Activated CD4-positive, alpha-beta T cell treated with anti-CD3 and anti-CD28 coated beads, Interleukin-2, amount 10 ng/mL, durations not matched to agents 7 days and 5 days (primary cell): ENCODE measurements around the gene GNAT2. TPM values are rescaled to one million over a fixed set of nuclear protein-coding genes. Genes with fewer than 3 reads are reported as not detected.

Source experiments
- CTCF ChIA-PET: fragments of 350-600 bp; sonication (Branson Sonifier 250); formaldehyde crosslinking; loops from one replicate; lab custom pipeline; 2021; ENCODE audit warnings: antibody characterized with exemption; lab: Charles Lee
- POLR2A ChIA-PET: fragments of 350-600 bp; sonication (Branson Sonifier 250); formaldehyde crosslinking; loops from one replicate; lab custom pipeline; 2021; ENCODE audit warnings: antibody characterized with exemption; lab: Charles Lee
- DNase-seq: peaks from one replicate; pipeline ENCODE4 v3.0.0-alpha.2; 2020
- H3K27ac Mint-ChIP-seq: one replicate; pipeline ENCODE4 v1.8.0; 2021; ENCODE audit warnings: mild to moderate bottlenecking, moderate library complexity, mixed read lengths
- H3K27me3 Mint-ChIP-seq: one replicate; pipeline ENCODE4 v1.8.0; 2021; ENCODE audit warnings: mixed read lengths
- H3K36me3 Mint-ChIP-seq: one replicate; pipeline ENCODE4 v1.8.0; 2021; ENCODE audit warnings: low read depth, mixed read lengths
- H3K4me1 Mint-ChIP-seq: one replicate; pipeline ENCODE4 v1.8.0; 2021; ENCODE audit warnings: mixed read lengths
- H3K4me3 Mint-ChIP-seq: one replicate; pipeline ENCODE4 v1.8.0; 2021; ENCODE audit warnings: mild to moderate bottlenecking, moderate library complexity, mixed read lengths
- H3K9me3 Mint-ChIP-seq: one replicate; pipeline ENCODE4 v1.8.0; 2021; ENCODE audit warnings: mixed read lengths
- total RNA-seq, 2 experiments: library from RNA; stranded (reverse); gene quantifications; one replicate each; pipeline ENCODE4 v1.2.3, GENCODE V29; 2021

GNAT2 gene
- total RNA-seq, 2 experiments from 2014 or later = not detected

- Mint-ChIP-seq H3K27me3 (no peaks in the 10 kb centered on the region), H3K9me3 (no peaks in the 10 kb centered on the region), H3K4me1 (peaks cover 15% of the 10 kb centered on the region), H3K36me3 (peaks cover 37% of the 10 kb centered on the region), H3K27ac (no peak overlapping the region), H3K4me3 (no peak overlapping the region)
- POLR2A ChIA-PET = no interaction called here
- DNase-seq = no peak
- CTCF ChIA-PET = interaction anchor here (1.4 to 10.3 kb wide), 4 partner anchors 8 to 85 kb away, joined by 3 to 67 read pairs (median 26); partner anchors contain the start of genes GNAI3 and GNAT2
Observed at GRCh38 chr1:109630898-109631512, 11.6 kb upstream of the GNAT2 start.

- Mint-ChIP-seq H3K9me3 (no peaks in the 10 kb centered on the region), H3K27ac (no peak overlapping the region), H3K36me3 (peaks cover 40% of the 10 kb centered on the region), H3K27me3 (no peaks in the 10 kb centered on the region), H3K4me1 (peaks cover 19% of the 10 kb centered on the region), H3K4me3 (no peak overlapping the region)
- DNase-seq = peak; percentile 41
- ChIA-PET CTCF (interaction anchor here (0.7 to 10.3 kb wide), 7 partner anchors 9 to 98 kb away, joined by 3 to 67 read pairs (median 6); partner anchors contain the start of genes GNAI3 and GNAT2), POLR2A (no interaction called here)
Observed at GRCh38 chr1:109630081-109630897, 10.9 kb upstream of the GNAT2 start.

DNA sequence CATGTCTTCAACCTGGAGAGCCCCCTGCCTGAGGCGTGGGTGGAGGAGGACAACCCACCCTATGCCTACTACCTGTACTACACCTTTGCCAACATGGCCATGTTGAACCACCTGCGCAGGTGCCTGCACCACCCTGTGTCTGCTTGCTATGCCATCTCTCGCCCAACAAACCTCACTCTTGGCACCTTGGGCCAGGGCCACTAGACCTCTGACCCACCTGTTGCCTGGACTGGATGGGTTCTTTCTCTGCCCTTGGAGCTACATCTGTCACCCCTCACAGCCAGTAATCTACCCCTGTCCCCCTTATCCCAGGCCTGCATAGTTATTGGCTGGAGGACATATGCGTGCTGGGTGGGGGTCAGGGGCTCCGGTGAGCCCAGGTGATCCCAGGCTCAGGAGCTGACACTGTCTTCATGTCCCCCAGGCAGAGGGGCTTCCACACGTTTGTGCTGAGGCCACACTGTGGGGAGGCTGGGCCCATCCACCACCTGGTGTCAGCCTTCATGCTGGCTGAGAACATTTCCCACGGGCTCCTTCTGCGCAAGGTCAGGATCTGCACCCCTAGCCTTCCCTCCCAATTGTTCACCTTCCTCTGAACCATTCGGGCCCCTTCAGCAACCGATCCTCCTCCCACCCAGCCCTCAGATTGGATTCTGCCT, 10.1 kb upstream of the GNAT2 start:
- DNase-seq = peak; percentile 3
- Mint-ChIP-seq H3K4me1 (peaks cover 17% of the 10 kb centered on the region), H3K27me3 (no peaks in the 10 kb centered on the region), H3K4me3 (no peak overlapping the region), H3K36me3 (peaks cover 40% of the 10 kb centered on the region), H3K27ac (peak overlapping the region; percentile 62), H3K9me3 (no peaks in the 10 kb centered on the region)
- CTCF ChIA-PET = interaction anchor here (0.7 to 10.3 kb wide), 9 partner anchors 9 to 134 kb away, joined by 3 to 67 read pairs (median 5); partner anchors contain the start of genes EPS8L3 and GNAI3
- POLR2A ChIA-PET = no interaction called here

GRCh38 chr1:109628540-109629321, 9.3 kb upstream of the GNAT2 start:
- Mint-ChIP-seq H3K9me3 (no peaks in the 10 kb centered on the region), H3K27me3 (no peaks in the 10 kb centered on the region), H3K4me3 (no peak overlapping the region), H3K36me3 (peaks cover 40% of the 10 kb centered on the region), H3K27ac (peak overlapping the region; percentile 62), H3K4me1 (peaks cover 20% of the 10 kb centered on the region)
- ChIA-PET CTCF (interaction anchor here (0.6 to 10.3 kb wide), 10 partner anchors 10 to 1046 kb away, joined by 3 to 67 read pairs (median 4); partner anchors contain the start of genes EPS8L3 and GNAI3), POLR2A (no interaction called here)
- peak; percentile 4 for DNase-seq

GRCh38 chr1:109627692-109628399, 8.4 kb upstream of the GNAT2 start:
- Mint-ChIP-seq H3K9me3 (no peaks in the 10 kb centered on the region), H3K4me1 (peaks cover 29% of the 10 kb centered on the region), H3K27ac (no peak overlapping the region), H3K27me3 (no peaks in the 10 kb centered on the region), H3K4me3 (no peak overlapping the region), H3K36me3 (peaks cover 40% of the 10 kb centered on the region)
- POLR2A ChIA-PET = no interaction called here
- DNase-seq = peak; percentile 5
- CTCF ChIA-PET = interaction anchor here (1.5 to 10.3 kb wide), 4 partner anchors 11 to 82 kb away, joined by 3 to 67 read pairs (median 19); no protein-coding TSS in a partner anchor

- peaks cover 39% of the 10 kb centered on the region for H3K4me1 Mint-ChIP-seq
- ChIA-PET CTCF (interaction anchor here (10.3 kb wide), 1 partner anchor 12 kb away, joined by 67 read pairs; no protein-coding TSS in a partner anchor), POLR2A (no interaction called here)
- H3K27ac Mint-ChIP-seq = no peak overlapping the region
- H3K36me3 Mint-ChIP-seq = peaks cover 44% of the 10 kb centered on the region
- H3K9me3 Mint-ChIP-seq = no peaks in the 10 kb centered on the region
- no peak overlapping the region for H3K4me3 Mint-ChIP-seq
- peak; percentile 4 for DNase-seq
- no peaks in the 10 kb centered on the region for H3K27me3 Mint-ChIP-seq
Observed at GRCh38 chr1:109626682-109627408, 7.4 kb upstream of the GNAT2 start.

- ChIA-PET POLR2A (no interaction called here), CTCF (interaction anchor here (0.6 to 10.3 kb wide), 4 partner anchors 9 to 80 kb away, joined by 3 to 67 read pairs (median 4); no protein-coding TSS in a partner anchor)
- H3K4me1 Mint-ChIP-seq = peaks cover 42% of the 10 kb centered on the region
- no peak overlapping the region for H3K4me3 Mint-ChIP-seq
- H3K9me3 Mint-ChIP-seq = no peaks in the 10 kb centered on the region
- no peaks in the 10 kb centered on the region for H3K27me3 Mint-ChIP-seq
- peak overlapping the region; percentile 79 for H3K27ac Mint-ChIP-seq
- peaks cover 40% of the 10 kb centered on the region for H3K36me3 Mint-ChIP-seq
- DNase-seq = peak; percentile 5
Observed at GRCh38 chr1:109625601-109626560, 6.5 kb upstream of the GNAT2 start.

- peaks cover 37% of the 10 kb centered on the region for H3K36me3 Mint-ChIP-seq
- ChIA-PET CTCF (interaction anchor here (0.7 to 10.3 kb wide), 6 partner anchors 10 to 93 kb away, joined by 3 to 67 read pairs (median 7); no protein-coding TSS in a partner anchor), POLR2A (no interaction called here)
- no peaks in the 10 kb centered on the region for H3K9me3 Mint-ChIP-seq
- H3K4me1 Mint-ChIP-seq = peaks cover 42% of the 10 kb centered on the region
- no peaks in the 10 kb centered on the region for H3K27me3 Mint-ChIP-seq
- peak; percentile 4 for DNase-seq
- peak overlapping the region; percentile 79 for H3K27ac Mint-ChIP-seq
- no peak overlapping the region for H3K4me3 Mint-ChIP-seq
Observed at GRCh38 chr1:109625176-109625575, 5.8 kb upstream of the GNAT2 start.

GRCh38 chr1:109624201-109625010, 5.0 kb upstream of the GNAT2 start:
- H3K27ac Mint-ChIP-seq = peak overlapping the region; percentile 86
- H3K4me1 Mint-ChIP-seq = peaks cover 44% of the 10 kb centered on the region

More at GRCh38 chr1:109624201-109625010, 5.0 kb upstream of the GNAT2 start:
- H3K4me3 Mint-ChIP-seq = peak overlapping the region; percentile 84
- no peaks in the 10 kb centered on the region for H3K9me3 Mint-ChIP-seq
- CTCF ChIA-PET = interaction anchor here (0.7 to 10.3 kb wide), 7 partner anchors 11 to 92 kb away, joined by 3 to 67 read pairs (median 5); no protein-coding TSS in a partner anchor
- DNase-seq = peak; percentile 45
- H3K27me3 Mint-ChIP-seq = no peaks in the 10 kb centered on the region
- POLR2A ChIA-PET = no interaction called here
- peaks cover 29% of the 10 kb centered on the region for H3K36me3 Mint-ChIP-seq
